GM08714 (cell line): ENCODE data around the gene PLA1A.
"Not testable (repeated sequence)": the region's sequence is repeated elsewhere in the genome, so short reads cannot be mapped to it uniquely, and the experiment has no call there.

Experiments
- H3K4me3 ChIP-seq: fragments of 200-500 bp; sonication (Bioruptor generic); 2 replicates; pipeline ENCODE4 v1.5.1; 2014; ENCODE audit warnings: mild to moderate bottlenecking, low read length, inconsistent platforms
- ZNF274 ChIP-seq: IDR thresholded peaks from 2 replicates; pipeline ENCODE4 v1.6.1; 2012; ENCODE audit warnings: mild to moderate bottlenecking, low read depth, low read length

PLA1A gene, protein sequence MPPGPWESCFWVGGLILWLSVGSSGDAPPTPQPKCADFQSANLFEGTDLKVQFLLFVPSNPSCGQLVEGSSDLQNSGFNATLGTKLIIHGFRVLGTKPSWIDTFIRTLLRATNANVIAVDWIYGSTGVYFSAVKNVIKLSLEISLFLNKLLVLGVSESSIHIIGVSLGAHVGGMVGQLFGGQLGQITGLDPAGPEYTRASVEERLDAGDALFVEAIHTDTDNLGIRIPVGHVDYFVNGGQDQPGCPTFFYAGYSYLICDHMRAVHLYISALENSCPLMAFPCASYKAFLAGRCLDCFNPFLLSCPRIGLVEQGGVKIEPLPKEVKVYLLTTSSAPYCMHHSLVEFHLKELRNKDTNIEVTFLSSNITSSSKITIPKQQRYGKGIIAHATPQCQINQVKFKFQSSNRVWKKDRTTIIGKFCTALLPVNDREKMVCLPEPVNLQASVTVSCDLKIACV

DNA sequence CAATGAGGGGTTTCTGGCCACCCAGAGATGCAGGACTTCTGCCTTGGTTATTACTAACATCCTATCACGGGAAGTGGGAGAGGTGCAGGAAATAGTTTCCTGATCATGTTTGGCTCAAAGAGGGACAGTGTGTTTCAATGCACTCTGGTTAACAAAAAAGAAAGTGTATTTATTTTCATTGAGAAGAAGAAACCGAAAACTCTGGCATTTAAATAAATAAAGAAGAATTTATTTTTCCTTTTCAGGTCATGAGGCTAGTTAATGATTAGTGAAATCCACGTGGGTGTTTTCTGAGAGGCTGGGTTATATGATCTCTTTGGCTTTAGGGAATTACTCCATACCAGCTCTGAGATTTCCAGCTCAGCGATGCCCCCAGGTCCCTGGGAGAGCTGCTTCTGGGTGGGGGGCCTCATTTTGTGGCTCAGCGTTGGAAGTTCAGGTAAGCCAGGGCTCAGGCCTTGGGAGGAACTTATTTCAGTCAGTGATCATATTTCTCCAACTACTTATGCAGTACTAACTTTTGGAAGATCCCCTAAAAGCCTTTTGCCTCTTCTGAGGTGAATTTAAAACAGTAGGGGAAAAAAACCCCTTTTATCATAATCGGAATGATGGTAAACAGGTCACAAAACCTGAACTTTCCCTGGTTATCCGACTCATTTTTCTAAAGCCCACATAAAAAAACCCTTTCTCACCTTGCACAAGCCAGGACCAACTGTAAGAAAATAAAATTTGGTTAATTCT is at the start of gene PLA1A:
Gene PLA1A, plus strand, starts transcription at position 338 of the 741 bp plus-strand sequence. Its CDS starts 29 bp downstream, at position 367.
- no peak for TF ChIP-seq ZNF274

DNA sequence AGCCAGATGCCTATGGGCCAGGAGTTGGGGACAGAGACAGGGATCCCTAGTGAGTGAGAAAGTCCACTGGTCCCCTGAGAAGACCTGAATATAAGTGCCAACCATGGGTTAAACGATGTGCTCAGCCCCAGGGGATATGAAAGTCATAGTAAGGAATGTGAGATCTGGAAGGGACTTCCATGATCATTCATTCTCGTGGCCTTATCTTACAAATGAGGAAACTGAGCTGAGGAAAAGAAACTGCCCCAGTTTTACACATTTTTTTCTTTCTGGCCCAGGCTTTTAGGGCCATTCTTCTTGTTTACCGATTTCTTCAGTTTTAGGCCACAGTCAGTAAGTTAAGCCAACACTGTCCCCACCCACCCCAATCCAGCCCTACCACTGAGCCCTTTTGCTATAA is 49.3 kb upstream of the PLA1A start:
- TF ChIP-seq ZNF274: no peak
- no peak overlapping the region for H3K4me3 ChIP-seq

More for the DNA sequence above, at the start of gene PLA1A:
- peak within 1 kb of the TSS; percentile 36; the same call in 1 of the 2 replicates for H3K4me3 ChIP-seq

DNA sequence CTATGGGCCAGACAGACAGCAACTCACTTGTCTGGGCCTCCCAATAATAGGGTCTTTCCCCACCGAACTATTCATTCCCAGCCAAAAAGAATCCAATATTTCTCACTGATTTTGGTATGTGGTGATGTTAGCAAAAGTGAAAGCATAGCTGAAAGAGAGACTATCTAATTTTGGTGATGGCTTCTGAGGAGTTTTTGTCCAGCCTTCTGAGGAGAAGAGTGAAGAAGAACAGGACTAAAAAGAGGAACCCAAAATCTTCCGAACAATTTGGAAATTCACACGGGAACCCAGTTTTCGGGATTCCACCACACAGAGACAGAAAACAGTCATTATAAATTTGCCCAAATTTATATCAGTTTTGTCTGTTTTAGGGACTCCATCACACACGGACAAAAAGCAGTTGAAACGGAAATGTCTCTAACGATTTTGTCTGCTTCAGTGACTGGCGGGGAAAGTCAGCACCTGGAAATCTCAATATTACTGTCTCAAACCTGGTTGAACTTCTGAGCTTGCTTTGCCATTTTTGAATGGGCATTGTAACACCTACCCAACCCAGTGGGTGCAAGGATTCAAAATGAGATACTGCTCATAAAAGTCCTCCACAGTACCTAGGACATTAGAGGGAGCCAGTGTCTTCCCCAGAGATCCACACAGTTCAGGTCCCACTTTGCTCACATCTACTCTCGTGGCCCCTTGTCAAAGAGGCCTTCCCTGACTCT is 47.3 kb upstream of the PLA1A start:
- no peak for TF ChIP-seq ZNF274

DNA sequence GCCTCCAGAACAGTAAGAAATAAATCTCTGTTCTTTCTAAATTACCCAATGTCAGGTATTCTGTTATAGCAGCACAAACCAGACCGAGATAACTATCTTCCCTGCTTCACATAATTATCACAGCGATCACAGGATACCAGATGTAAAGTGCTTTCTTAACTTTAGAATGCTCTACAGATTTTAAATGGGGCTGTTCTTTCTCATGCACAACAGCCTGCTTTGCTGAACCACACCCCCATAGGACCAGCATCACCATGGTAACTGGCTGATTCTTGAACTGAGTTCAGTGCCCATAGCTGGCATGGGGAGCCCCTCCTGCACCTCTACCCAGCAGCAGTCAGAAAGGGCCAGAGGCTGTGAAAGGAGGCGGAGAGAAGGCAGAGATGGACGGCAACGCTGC is 46.1 kb upstream of the PLA1A start:
- TF ChIP-seq ZNF274: no peak
- no peak overlapping the region for H3K4me3 ChIP-seq

More for the DNA sequence above, 47.3 kb upstream of the PLA1A start:
- no peak overlapping the region; the same call in 1 of the 2 replicates for H3K4me3 ChIP-seq

DNA sequence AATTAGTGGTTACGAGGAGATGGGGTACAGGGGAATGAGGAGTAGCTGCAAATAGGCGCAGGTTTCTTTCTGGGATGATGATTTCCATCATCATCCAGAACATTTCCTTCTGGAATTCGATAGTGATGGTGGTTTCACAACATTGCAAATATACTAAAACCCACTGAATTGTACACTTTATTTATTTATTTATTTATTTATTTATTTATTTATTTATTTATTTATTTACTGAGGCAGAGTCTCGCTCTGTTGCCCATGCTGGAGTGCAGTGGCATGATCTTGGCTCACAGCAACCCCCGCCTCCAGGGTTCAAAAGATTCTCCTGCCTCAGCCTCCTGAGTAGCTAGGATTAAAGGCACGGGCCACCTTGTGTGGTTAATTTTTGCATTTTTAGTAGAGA is 44.8 kb upstream of the PLA1A start:
- not testable (repeated sequence) for H3K4me3 ChIP-seq

DNA sequence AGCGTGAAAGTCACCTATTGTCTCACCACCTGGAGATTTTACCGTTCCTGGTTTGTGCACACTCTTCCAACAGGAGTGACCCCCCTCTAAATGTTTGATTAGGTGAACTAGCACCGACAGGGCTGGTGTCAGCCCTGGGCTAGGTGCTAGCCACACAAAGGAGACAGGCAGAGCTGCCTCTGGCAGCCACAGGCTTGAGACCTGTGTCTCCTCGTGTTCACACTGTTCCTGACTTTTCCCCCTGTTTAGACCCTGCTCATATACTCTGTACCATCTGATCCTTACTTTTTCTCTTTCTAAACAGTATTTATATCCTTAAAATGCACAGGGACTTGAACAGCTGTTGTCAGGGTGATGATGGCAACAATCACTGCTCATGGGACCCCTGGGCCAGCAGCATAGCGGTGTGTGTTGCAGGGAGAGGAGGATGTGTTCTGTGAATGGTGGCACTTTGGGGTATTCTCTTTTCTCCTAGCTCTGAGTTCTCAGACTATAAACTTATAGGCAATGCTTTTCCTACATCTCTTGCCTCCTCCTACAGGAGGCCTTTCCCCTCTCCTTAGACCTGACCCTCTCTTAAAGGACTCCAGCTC is 43.8 kb upstream of the PLA1A start:
- peak overlapping the region; percentile 98; the same call in 1 of the 2 replicates for H3K4me3 ChIP-seq
- TF ChIP-seq ZNF274: no peak

DNA sequence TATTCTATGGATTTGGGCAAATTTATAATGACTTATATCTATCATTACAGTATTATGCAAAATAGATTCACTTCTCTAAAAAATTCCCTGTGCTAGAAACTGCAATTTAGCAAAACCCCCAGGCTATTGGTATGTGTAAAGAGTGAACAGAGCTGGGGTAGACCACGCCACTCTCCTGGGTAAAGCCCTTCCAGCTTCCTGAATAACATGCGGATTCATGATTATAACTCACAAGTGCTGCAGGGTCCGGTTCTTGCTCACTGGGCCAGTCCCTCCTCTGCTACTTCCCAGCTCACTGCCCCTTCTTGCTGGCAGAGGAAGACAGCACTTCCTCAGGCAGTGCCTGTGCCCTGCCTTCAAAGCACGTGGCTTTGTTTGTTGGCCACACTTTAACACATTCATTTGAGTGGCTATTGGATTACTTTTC is 42.4 kb upstream of the PLA1A start:
- no peak for TF ChIP-seq ZNF274
- peak overlapping the region; percentile 98 for H3K4me3 ChIP-seq

DNA sequence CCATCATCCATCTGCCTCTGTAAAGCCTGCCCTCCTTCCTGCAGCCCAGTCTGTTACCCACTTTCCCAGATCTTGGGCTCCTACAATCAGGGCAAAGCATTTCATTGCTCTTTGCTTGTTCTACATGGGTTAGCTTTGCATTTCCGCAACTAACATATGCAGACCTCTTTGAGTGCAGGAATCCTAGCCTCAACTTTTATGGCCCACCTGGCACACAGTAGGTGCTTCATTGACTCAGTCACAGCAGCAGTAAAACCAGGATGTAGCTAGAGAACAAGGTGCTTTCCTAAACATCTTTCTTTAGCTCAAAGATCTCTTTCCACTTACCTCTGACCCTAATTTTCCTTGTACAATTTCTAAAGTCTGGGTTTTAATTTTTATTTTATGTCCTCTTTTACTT is 41.8 kb upstream of the PLA1A start:
- H3K4me3 ChIP-seq: peak overlapping the region; percentile 98
- TF ChIP-seq ZNF274: no peak

DNA sequence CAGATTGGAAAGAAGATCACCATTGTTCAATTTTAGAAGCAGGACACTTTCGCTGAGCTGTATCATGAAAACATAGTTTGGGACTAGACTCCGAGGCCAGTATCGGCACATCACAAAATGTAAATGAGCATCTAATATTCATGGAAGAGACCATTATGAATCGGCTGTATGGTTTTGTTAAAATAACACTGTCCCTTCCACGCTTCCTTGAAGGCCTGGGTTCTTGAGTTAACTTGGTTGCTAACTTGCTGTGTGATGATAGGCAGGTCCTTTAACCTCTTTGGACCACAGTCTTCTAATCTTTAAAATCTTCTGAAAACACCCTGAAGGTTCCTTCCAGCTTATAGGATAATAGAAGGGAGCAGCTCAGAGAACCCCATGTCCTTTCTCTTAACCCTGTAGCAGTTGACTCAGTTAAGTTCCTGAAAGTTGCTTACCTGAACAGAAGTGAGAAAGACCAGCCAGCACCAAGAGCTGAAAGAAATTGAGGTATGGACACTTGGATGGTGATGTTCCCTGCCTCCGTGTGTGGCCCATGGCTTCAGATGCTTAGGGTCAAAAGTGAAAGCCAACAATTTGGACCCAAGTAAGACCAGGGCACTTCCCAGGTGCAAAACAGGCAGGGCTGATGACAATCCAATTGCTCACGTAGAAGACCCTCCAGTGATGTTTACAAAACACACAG is 40.4 kb upstream of the PLA1A start:
- TF ChIP-seq ZNF274: no peak
- peak overlapping the region; percentile 98 for H3K4me3 ChIP-seq

DNA sequence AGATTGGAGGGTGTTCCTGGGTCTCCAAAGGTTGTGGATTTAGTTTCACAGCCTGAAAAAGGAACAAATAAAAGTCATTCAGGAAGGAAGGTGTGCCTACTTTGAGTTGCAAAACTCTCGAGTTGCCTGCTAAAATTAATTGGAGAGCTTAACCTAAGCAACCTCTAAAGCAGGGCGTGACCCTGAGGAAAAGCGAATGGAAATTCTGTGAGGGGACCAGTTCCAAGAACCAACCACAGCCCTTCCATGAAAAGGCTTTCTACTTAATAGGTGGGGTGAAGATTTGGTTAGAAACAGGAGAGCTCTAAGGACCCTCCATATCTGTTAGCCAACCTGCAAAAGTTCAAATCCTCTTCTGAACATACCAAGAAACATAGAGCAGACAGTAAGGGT is 39.8 kb upstream of the PLA1A start:
- H3K4me3 ChIP-seq: peak overlapping the region; percentile 98
- TF ChIP-seq ZNF274: no peak

DNA sequence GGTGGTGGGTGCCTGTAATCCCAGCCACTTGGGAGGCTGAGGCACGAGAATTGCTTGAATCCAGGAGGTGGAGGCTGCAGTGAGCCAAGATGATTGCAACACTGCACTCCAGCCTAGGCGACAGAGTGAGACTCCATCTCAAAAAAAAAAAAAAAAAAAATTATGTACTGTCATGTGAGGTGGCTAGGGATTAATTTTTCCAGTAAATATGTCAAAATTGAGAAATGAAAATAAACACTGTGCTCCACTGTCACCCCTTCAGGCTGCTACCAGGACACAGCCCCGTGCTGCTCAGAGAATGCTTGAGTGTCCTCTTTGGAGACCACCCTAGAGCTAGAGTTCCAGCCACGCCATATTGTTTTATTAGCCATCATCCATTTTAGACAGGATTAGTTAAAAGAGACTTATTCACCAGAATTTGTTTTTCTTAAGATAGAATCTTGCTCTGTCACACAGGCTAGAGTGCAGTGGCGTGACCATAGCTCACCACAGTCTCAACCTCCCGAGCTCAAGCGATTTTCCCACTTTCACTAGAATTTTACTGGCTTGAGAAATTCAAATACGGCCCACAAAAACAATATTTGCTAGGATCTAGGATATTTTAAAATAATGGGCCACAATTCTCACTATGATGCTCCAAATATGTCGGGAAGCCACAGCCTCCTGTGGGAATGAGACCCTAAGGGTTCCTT is 38.9 kb upstream of the PLA1A start:
- H3K4me3 ChIP-seq: peak overlapping the region; percentile 98
- no peak for TF ChIP-seq ZNF274

DNA sequence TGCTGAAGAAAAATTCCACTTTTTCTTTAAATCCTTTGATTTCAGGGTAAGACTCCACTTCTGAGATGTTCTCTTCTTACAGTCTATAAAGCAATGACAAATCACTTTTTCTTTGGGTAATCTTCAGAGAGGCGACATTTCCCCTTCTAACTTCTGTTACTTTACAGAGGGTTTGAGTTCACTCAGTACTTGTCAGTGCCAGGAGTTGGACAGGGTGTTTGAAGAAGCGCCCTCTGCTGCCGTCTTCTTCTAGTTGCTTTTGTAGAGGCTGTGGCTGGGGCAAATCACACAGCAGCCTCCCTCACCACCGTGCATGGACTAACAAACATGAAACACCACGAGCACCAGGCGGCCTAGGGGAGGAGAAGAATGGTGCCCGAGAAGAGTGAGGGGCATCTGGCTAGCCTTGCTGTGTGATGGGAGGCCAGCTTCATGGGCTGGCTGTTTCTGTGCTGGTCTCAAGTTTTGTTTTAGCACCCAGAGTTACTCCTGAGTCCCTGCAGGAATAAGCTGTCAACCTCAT is 38.2 kb upstream of the PLA1A start, which contains the start of gene CD80:
Gene CD80, minus strand, starts transcription at position 174 of the 523 bp plus-strand sequence. CDS start 1,886 bp downstream, outside the sequence.
- peak within 1 kb of the TSS; percentile 98 for H3K4me3 ChIP-seq
- TF ChIP-seq ZNF274: no peak
